Lower leg skin (tissue), 3 donors: ENCODE data around the gene SYT17.

Experiments used
- POLR2A ChIP-seq, 2 donors: fragments of 450-650 bp; IDR thresholded peaks; one replicate each; pipeline ENCODE4 v1.6.1; 2016 to 2017; ENCODE audit warnings: antibody characterized with exemption in 2 of 2, mild to moderate bottlenecking in 1 of 2, moderate library complexity in 1 of 2
- TF ChIP-seq, protein P1 (sequence below), 3 donors: fragments of 450-650 bp; IDR thresholded peaks; one replicate each; pipeline ENCODE4 v1.5.1; 2016; ENCODE audit warnings: antibody characterized with exemption in 3 of 3, mild to moderate bottlenecking in 3 of 3, moderate library complexity in 2 of 3

DNA sequence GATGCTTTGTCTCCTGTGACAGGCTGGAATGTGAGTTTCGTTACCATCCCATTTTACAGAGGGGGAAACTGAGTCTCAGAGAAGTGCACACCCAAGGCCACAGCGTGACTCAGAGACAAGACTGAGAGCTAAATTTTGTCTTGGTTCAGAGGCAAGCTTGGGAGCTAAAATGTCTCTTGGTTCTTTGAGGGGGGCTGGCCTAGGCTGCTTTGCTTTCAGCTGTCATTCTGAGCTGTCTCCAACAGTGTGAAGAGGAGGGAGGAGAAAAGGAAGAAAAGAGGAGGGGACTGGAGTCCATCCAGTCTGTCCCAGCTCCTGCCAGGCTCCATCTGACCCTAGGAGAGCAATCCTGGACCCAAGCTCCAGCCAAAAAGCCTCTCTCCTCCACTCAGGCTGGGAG, 117.4 kb downstream of the SYT17 start, which contains the start of gene CLEC19A:
- TF ChIP-seq, protein P1, sequence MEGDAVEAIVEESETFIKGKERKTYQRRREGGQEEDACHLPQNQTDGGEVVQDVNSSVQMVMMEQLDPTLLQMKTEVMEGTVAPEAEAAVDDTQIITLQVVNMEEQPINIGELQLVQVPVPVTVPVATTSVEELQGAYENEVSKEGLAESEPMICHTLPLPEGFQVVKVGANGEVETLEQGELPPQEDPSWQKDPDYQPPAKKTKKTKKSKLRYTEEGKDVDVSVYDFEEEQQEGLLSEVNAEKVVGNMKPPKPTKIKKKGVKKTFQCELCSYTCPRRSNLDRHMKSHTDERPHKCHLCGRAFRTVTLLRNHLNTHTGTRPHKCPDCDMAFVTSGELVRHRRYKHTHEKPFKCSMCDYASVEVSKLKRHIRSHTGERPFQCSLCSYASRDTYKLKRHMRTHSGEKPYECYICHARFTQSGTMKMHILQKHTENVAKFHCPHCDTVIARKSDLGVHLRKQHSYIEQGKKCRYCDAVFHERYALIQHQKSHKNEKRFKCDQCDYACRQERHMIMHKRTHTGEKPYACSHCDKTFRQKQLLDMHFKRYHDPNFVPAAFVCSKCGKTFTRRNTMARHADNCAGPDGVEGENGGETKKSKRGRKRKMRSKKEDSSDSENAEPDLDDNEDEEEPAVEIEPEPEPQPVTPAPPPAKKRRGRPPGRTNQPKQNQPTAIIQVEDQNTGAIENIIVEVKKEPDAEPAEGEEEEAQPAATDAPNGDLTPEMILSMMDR (IDR thresholded peaks at IDR 0.05) = no peak
- TF ChIP-seq POLR2A (IDR thresholded peaks at IDR 0.05) = no peak
